Activated CD4-positive, alpha-beta T cell treated with anti-CD3 and anti-CD28 coated beads, Interleukin-2, amount 50 U/mL, for 16 hours (primary cell): ENCODE data around the gene KLF15.

ENCODE experiments used
- DNase-seq: peaks from one replicate; pipeline ENCODE4 v3.0.0-alpha.2; 2020

KLF15 gene

GRCh38 chr3:126360046-126360713, 3.0 kb upstream of the KLF15 start:
- DNase-seq, result no peak

DNA sequence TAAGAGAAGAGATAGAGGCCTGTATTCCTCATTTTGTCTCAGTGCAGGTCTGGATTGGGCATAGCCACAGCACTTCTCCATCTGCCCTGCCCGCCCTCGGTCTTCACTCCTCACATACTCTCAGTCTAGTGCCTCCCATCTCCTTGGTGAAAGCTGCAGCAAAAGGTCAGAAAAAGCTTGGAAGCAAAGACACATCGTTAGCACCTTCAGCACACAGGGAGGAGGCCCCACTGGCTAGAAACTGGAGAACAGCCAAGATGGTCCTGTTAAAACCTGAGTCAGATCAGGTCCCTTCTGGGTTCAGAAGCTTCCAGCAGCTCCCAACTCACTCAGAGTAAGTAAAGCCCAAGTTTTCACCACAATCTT, 1.6 kb upstream of the KLF15 start:
- DNase-seq, result no peak

- DNase-seq, result no peak
Measured at GRCh38 chr3:126358038-126358815, 1.0 kb upstream of the KLF15 start.

GRCh38 chr3:126356373-126357264, 589 bp downstream of the KLF15 start:
- DNase-seq, result no peak

DNA sequence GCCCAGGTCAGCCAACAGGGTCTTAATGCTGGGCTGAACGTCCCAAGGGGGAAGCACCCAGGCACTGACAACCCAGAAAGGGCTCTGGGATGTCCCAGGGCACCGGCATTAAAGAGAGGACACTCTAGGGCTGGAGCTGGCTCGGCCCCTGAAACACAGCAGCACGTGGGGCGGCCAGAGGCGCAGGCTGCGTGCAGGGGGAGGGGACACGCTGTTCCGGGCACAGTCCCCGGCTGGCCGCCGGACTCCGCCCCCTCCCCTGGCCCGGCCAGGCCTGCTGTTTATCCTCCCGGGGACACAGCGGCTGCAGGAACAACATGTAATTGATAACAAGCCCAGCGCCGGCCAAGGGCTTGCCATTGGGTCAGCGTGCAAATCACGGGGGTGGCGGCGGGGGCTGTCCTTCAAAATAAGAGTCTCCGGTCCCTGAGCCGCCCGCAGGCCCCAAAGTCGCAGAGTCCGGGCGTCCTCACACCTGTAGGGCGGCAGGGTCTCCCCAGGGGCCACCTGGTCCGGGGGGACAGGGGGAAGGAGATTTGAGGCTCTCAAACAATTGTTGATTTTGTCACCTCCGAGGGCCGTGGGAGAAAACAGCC, 1.3 kb downstream of the KLF15 start:
- no peak for DNase-seq

- no peak for DNase-seq
Measured at GRCh38 chr3:126355251-126355650, 2.0 kb downstream of the KLF15 start.

DNA sequence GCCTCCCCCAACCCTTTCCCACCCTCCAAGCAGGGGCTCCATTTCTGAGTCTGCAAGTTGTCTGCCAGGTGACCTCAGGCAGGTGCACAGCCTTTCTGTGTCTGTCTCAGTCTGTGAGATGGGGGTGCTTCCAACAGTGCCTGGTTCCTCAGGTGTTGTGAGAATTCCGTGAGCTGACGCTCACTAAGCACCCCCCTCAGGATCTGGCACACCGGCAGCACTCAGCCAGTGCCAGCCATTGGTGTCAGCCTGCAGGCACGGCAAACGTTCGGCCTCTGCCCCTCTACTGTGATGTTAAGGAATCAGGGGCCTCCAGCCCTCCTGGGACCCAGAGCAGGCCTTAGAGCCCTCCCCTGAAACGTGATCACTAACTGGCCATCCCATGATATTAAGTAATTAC, 2.4 kb downstream of the KLF15 start:
- DNase-seq, result no peak

- DNase-seq, result no peak
Measured at GRCh38 chr3:126353694-126354321, 3.4 kb downstream of the KLF15 start.

DNA sequence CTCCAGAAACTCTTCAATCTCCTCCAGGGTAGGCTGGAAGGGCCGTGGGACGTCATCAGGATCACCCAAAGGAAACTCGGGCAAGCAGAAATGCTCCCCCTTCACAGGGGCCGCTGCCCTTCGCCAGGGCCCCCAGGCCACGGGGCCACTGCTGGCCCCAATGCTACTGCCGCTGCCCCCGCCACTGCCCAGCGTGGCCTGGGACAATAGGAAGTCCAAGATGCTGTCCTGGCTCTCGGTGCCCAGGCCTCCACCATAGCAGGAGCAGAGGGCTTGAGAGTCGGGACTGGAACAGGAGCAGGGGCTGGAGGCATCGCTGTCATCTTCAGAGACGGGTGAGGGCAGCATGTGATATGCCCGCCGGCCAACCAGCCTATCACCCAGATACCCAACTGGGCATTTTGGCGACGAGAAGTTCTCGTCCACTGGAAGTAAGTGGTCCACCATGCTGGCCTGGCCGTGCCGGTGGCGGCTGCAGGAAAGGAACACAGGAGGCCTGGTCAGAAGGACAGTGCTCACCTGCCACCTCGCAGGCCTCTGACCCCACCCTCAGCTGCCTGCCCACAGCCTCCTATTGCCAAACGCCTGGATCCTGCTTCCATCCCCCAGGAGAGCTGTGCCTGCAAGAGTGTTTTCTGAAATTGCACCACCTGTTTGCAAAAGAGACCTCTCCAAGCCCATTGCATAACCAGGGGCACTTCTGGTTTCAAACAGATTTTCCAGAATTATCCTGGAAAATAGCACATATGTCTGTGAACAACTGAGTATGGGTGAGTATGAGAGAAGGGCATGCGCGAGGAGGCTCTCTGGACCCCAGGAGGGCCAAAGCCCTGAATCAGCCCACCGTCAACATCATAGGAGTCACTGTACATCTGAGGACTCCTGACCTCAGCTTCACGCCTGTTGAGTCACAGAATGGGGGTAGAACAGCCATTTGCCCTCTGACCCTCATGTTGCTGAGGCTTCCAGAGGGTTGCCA, 4.4 kb downstream of the KLF15 start:
- DNase-seq, result no peak

- no peak for DNase-seq
Measured at GRCh38 chr3:126351771-126352475, 5.3 kb downstream of the KLF15 start.

- no peak for DNase-seq
Measured at GRCh38 chr3:126351086-126351770, 6.0 kb downstream of the KLF15 start.

- DNase-seq, result no peak
Measured at GRCh38 chr3:126350502-126351085, 6.6 kb downstream of the KLF15 start.

DNA sequence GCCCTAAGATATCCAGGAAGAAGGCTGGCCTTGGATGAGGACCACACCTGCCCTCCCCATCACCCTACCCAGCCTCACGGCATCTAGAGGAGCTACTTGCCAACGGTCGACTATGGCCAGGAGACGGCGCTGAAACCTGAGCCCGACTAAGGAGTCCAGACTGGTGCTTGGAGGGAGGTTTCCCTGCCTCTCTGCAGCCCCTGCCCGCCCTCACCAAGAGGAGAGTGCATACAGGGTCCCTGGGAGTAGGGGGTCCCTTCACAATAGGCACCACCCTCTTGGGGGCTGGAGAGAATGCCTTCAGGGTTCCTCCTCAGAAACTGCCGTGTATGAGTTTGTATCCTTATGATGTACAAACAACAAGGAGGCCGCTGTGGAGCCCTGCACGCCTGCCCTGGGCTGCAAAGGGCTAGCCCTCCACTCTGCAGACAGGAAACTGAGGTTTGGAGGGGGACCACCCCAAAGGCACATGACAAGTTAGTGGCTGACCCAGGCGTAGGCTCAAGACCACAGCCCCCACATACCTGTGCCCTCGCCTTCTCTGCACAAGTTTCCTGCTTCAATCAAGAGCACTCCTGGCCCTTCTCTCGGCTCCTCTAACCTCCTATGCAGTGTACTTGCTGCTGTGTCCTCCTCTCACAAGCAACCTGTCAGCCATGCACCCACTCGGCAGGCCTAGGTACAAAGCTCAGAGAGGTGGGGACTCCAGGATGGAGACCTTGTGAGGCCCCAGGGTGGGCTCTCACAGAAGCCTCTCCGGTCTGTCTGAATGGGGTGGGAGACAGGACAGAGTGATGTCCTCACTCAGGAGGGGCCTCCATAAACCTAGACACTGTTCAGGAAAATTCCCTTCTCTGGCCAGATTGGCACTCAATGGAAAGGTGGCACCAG, 7.4 kb downstream of the KLF15 start:
- no peak for DNase-seq

GRCh38 chr3:126349071-126349470, 8.1 kb downstream of the KLF15 start:
- no peak for DNase-seq

GRCh38 chr3:126348308-126348920, 8.8 kb downstream of the KLF15 start:
- no peak for DNase-seq

DNA sequence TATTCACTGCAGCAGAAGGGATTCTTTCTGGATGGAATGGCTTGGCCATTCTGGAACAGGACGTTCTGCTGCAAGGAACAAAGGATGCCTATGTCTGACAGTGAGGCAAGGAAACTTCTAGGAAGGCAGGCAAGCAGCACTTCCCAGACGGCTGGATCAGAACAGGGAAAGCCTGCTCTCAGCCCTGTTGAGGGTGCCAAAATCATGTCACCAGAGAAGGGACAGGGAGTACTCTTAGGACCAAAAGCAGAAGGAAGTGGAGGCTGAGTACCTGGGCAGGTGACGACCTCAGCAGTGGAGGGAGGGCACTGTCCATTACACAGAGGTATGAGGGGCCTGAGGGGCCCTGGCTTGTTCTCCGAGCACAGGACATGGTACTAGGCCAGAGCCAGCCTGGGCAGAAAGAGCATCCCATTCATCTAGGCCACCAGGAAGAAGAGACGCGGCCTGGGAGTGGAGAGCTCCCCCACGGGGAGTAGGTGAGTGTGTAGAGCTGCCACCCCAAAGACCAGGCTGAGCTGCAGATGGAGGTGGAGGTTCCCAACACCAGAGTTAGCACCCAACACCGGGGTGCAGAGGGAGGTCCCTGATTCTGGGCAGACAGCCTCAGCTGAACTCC, 9.6 kb downstream of the KLF15 start:
- no peak for DNase-seq

DNA sequence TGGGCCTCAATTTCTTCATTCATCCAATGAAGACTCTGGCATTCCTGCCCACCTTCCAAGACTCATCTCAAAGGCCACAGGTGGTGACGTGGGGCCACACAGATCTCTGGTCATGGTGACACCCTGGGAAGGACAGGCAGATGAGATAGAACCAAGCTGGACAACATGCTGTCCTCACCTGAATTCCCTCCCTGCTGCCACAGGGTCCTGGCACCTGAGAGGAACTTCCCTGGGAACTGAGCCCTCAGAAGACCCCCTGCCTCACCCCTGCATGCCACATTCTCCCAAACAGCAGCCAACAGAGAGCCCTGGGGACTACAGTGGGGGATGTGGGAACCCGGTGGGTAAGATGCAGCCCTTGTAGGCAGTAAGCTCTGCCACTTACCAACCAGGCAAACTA, 10.7 kb downstream of the KLF15 start:
- no peak for DNase-seq
